K562 (cell line): ENCODE measurements around the gene LHX5.

Experiments
- E4F1 ChIP-seq: fragments of 250-450 bp; sonication (Bioruptor Pico); IDR thresholded peaks from 2 replicates; pipeline ENCODE4 v1.5.0; 2021; ENCODE audit warnings: mild to moderate bottlenecking, borderline replicate concordance
- MIER1 ChIP-seq: fragments of 450-650 bp; IDR thresholded peaks from 2 replicates; pipeline ENCODE4 v1.6.1; 2016; ENCODE audit warnings: antibody characterized with exemption, mild to moderate bottlenecking, low read depth
- MXI1 ChIP-seq: IDR thresholded peaks from 2 replicates; pipeline ENCODE4 v1.6.1; 2011; ENCODE audit warnings: low read depth, mild to moderate bottlenecking, improper control_type of control experiment, low read length
- RAD21 ChIP-seq, 2 experiments: fragments of 250-450 bp in 1 of 2; fragments of 450-650 bp in 1 of 2; sonication (Bioruptor Pico) in 1 of 2; formaldehyde crosslinking in 1 of 2; IDR thresholded peaks in 1 of 2; conservative IDR thresholded peaks in 1 of 2; 2 replicates each; pipeline versions ENCODE4 v1.4.0 to v1.8.0; 2020 to 2022; ENCODE audit warnings: mild to moderate bottlenecking in 2 of 2, moderate library complexity in 1 of 2
- ZBTB26 ChIP-seq: fragments of 450-650 bp; formaldehyde crosslinking; IDR thresholded peaks from 2 replicates; pipeline ENCODE4 v1.4.0; 2022; ENCODE audit warnings: missing genetic modification characterization
- ZNF121 ChIP-seq: sonication (generic); formaldehyde crosslinking; conservative IDR thresholded peaks from 2 replicates; pipeline ENCODE4 v1.8.0; 2022; ENCODE audit warnings: missing genetic modification reagents
- ZNF274 ChIP-seq: IDR thresholded peaks from 2 replicates; pipeline ENCODE4 v1.6.1; 2011; ENCODE audit warnings: low read depth, mild to moderate bottlenecking, low read length, moderate library complexity, borderline replicate concordance
- TF ChIP-seq, protein P1 (sequence below): fragments of 450-650 bp; IDR thresholded peaks from 2 replicates; pipeline ENCODE4 v1.7.0; 2016; ENCODE audit warnings: borderline replicate concordance

DNA sequence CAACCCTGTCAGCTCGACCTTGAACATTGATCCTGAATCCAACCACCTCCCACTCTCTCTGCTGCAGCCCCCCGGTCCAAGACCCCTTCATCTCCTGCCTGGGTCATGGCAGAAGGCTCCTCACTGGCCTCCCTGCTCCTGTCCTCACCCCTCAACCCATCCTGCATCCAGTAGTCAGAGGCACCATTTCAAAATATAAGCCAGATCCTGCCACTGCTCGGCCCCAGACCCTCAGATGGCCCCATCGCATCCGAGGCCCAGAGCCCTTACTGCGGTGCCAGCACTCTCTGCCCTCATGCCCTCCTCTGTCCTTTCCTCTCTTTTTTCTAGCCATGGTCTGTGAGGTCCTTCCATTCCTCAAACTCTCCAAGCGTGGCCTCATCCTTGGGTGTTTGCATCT lies 34.3 kb upstream of the LHX5 start:
- TF ChIP-seq MIER1 = no peak
- TF ChIP-seq E4F1 = no peak
- no peak for TF ChIP-seq ZBTB26 (CRISPR knock-in tag)
- TF ChIP-seq MXI1 = no peak
- TF ChIP-seq ZNF121 (CRISPR knock-in tag) = no peak
- TF ChIP-seq, protein P1, sequence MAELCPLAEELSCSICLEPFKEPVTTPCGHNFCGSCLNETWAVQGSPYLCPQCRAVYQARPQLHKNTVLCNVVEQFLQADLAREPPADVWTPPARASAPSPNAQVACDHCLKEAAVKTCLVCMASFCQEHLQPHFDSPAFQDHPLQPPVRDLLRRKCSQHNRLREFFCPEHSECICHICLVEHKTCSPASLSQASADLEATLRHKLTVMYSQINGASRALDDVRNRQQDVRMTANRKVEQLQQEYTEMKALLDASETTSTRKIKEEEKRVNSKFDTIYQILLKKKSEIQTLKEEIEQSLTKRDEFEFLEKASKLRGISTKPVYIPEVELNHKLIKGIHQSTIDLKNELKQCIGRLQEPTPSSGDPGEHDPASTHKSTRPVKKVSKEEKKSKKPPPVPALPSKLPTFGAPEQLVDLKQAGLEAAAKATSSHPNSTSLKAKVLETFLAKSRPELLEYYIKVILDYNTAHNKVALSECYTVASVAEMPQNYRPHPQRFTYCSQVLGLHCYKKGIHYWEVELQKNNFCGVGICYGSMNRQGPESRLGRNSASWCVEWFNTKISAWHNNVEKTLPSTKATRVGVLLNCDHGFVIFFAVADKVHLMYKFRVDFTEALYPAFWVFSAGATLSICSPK = no peak
- TF ChIP-seq RAD21 (CRISPR knock-in tag; conservative IDR thresholded peaks at IDR 0.05 in 1 of 2, IDR thresholded peaks at IDR 0.05 in 1 of 2) = no peak
- no peak for TF ChIP-seq ZNF274
